GM20431 (cell line): ENCODE measurements around the gene ZFPL1.

Experiments
- in situ Hi-C: fragments of 300-500 bp; cut with MseI, MboI; formaldehyde crosslinking; loops from one replicate; pipeline ENCODE4 v1.15.0; 2020; ENCODE audit warnings: low sequenced_read_pairs; ENCODE audit not compliant: unreplicated experiment

ZFPL1 gene

GRCh38 chr11:65083834-65084597, at the start of gene ZFPL1, which contains the start of gene CDCA5:
TSS of gene ZFPL1 (plus strand) at chr11:65084222. CDS start at chr11:65084699, 477 bp downstream.
TSS of gene CDCA5 (minus strand) at chr11:65084040. CDS start at chr11:65083978, 62 bp downstream.
- in situ Hi-C loops, result no loop called here

- in situ Hi-C loops, result no loop called here
Measured at GRCh38 chr11:65034423-65034822, 49.6 kb upstream of the ZFPL1 start.

- in situ Hi-C loops, result no loop called here
Measured at GRCh38 chr11:65035579-65035978, 48.4 kb upstream of the ZFPL1 start.

- in situ Hi-C loops, result no loop called here
Measured at GRCh38 chr11:65036931-65037330, 47.1 kb upstream of the ZFPL1 start.

GRCh38 chr11:65040520-65040846, 43.5 kb upstream of the ZFPL1 start:
- in situ Hi-C loops, result no loop called here

- in situ Hi-C loops, result no loop called here
Measured at GRCh38 chr11:65040847-65041622, 43.0 kb upstream of the ZFPL1 start, which contains the start of gene SAC3D1. TSS of gene SAC3D1 (plus strand) at chr11:65041210. CDS start at chr11:65041293, 83 bp downstream.

GRCh38 chr11:65042891-65043290, 41.1 kb upstream of the ZFPL1 start:
- in situ Hi-C loops, result no loop called here

GRCh38 chr11:65043881-65044501, 40.0 kb upstream of the ZFPL1 start:
- in situ Hi-C loops, result no loop called here

GRCh38 chr11:65045061-65045460, 39.0 kb upstream of the ZFPL1 start:
- in situ Hi-C loops, result no loop called here

- in situ Hi-C loops, result no loop called here
Measured at GRCh38 chr11:65045728-65046127, 38.3 kb upstream of the ZFPL1 start.

- in situ Hi-C loops, result no loop called here
Measured at GRCh38 chr11:65047581-65048422, 36.2 kb upstream of the ZFPL1 start.

- in situ Hi-C loops, result no loop called here
Measured at GRCh38 chr11:65051398-65051858, 32.6 kb upstream of the ZFPL1 start.

- in situ Hi-C loops, result no loop called here
Measured at GRCh38 chr11:65053827-65054508, 30.1 kb upstream of the ZFPL1 start.

GRCh38 chr11:65055538-65055937, 28.5 kb upstream of the ZFPL1 start:
- in situ Hi-C loops, result no loop called here

- in situ Hi-C loops, result no loop called here
Measured at GRCh38 chr11:65056999-65057398, 27.0 kb upstream of the ZFPL1 start.

- in situ Hi-C loops, result no loop called here
Measured at GRCh38 chr11:65057526-65057925, 26.5 kb upstream of the ZFPL1 start.

GRCh38 chr11:65058012-65058411, 26.0 kb upstream of the ZFPL1 start:
- in situ Hi-C loops, result no loop called here

- in situ Hi-C loops, result no loop called here
Measured at GRCh38 chr11:65058419-65059054, 25.5 kb upstream of the ZFPL1 start, which contains the start of gene NAALADL1. TSS of gene NAALADL1 (minus strand) at chr11:65058553. CDS start at chr11:65058521, 32 bp downstream.

GRCh38 chr11:65059523-65059922, 24.5 kb upstream of the ZFPL1 start:
- in situ Hi-C loops, result no loop called here
